NCI-H1105 treated with DMSO at 0.1 percent for 48 hours (cell line): ENCODE measurements around the gene KIAA0232.
"Not testable (repeated sequence)": the region's sequence is repeated elsewhere in the genome, so short reads cannot be mapped to it uniquely, and the experiment has no call there.

Experiments
- DNase-seq: peaks from one replicate; lab custom pipeline; 2025; lab: John Stamatoyannopoulos, UW

KIAA0232 gene

DNA sequence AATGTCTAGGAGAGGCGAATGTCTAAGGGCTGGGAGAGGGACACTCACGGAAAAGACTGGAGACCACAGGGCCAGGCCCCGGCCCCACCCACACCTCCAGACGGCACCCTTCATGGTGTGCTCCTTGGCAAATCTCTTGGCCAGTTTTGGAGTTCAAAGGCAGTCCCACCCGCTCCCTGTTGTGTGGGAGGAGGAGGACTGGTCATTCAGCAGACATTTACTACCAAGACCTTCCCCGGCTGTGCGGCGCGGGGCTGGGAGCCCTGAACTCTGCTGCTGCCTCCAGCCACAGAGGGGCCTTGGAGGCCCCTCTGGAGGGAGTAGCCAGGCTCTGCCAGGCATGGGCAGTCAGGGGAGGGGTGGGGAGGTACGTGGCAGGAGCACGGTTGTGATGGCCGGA is 118.4 kb downstream of the KIAA0232 start:
- no peak for DNase-seq

DNA sequence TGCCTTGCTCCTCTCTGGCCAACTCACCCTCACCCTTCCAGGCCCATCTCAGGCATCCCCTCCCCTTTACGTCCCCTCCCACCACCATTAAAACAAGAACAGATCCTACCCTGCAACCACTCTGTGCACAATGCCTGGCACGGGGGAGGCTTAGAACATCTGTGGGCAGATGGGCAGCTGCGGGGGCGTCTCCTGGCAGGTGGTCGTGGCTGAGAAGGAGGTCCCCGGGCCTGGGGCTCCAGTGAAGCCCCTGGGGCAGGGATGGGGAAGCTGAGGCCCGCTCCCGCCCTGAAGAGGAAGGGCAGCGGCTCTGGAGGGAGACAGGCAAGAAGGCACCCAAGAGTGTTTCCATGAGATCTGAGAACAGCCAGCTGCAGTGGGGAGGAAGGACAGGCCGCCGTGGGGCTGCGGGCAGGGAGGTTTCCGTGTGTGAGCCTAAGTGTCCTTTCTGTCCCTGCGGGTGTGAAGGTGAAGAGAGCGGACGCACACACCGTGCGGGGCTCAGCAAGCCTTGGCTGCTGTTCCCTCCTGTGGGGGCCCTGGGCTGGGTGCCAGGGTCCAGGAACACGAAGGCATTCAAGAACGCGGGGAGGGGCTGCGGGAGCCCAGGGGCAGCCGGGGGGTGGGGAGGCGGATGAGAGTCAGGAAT is 119.3 kb downstream of the KIAA0232 start:
- no peak for DNase-seq

DNA sequence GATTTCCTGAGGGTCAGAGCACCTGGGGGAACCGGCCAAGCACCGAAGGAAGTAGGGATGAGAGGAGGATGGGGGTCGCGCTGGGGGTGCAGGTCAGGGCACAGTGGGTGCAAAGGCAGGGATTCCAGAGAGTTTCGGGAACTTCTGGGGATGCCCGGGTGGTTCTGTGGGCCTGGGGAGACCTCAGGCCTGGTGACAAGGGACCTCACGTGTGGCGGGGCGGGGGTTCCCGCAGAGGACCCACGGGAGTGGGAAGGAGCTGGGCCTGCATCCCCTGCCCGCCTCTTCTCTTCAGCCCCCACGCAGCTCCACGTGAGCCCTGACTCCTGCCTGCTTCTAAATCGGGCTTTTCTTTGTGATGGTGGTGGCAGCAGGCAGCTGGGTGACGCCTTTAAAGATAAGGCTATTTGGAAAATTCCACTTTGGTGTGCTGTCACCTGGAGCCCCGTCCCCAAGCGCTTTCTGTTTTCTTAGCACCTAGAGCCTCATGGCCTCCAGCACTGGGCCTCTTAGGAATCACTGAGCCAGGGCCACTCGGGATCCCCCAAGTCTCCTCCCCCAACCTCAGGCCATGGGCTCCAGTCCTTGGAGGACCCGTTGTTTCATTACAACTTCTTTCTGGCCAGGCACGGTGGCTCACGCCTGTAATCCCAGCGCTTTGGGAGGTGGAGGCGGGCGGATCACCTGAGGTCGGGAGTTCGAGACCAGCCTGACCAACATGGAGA is 120.0 kb downstream of the KIAA0232 start:
- DNase-seq, result no peak

DNA sequence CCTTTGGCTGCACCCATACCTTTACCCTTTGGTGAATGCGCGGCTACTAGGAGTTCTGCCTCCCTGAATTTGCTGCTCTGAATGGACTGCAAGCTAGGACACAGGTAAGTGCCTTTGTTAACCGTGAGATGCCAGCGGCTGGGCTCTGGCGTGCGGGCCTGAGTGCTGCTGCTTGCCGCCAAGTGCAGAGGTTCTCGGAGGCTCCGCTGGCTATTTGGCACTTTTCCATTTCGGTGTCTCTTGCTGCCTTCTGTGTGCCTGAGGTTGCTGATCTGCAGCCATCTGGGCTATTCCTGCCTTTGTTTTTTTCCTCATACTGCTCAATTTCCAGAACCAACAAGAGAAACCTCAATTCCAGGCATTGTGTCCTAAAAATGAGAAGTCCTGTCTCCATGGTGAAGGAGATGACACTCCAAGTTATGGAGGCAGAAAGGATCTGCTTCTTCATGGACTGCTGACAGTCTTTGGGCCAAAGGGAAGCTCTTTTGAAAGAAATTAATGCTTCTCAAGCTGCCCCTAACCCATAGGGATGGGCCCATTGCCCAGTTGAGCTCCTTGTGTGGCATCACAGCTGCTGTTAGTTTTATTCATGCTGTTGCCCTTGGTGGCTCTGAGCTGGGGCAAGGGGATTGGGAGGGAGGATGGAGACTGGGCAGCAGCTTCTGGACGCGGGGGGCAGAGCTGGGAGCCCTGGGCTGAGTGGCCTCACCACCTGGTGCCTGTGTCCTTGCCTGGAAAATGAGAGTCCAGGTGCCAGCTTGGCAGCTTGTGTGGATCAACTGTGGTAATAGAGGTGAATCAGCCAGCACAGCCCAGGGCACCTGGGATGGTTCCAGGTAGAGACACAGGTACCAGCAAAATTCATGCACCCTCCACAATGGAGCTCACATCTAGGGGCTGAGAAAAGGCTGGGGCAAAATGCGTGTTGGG is 123.3 kb downstream of the KIAA0232 start:
- peak; percentile 5 for DNase-seq

DNA sequence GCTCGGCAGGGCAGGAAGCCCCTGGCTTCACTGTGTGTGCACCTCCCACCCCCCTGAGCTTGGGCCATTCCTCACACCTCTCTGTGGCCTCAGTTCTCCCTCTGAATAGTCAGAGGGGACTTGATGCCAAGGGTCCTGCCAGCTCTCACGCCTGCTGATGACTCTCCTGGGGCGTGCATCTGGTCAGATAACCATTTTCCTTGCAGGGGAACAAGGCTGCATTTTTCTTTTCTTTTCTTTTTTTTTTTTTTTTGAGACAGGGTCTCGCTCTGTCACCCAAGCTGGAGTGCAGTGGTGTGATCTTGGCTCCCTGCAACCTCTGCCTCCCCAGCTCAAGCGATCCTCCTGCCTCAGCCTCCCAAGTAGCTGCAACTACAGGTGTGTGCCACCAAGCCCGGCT is 124.0 kb downstream of the KIAA0232 start:
- not testable (repeated sequence) for DNase-seq

DNA sequence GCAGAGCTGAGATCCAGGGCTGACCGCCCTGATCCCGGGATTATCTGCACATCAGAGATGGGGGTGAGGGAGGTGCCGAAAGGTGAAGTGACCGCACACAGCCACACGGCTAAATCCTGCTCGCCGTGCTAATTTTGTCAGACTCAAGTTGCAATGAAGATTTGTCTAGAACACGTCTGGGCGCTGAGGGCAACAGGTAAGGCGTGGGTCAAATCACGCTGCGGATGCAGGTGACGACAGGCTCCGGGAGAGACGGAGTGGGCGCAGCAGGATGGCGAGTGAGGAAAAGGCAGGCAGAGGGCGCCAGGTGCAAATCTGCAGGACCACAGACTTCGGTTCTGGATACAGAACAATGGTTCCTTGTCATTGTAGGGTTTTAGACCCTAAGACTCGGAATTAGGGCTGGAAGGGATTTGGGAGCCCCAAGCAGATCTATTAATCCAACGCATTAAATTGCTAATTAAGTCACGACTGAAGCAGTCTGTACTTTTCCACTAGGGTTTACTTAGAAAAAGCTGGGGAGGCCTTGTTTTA is 125.2 kb downstream of the KIAA0232 start:
- no peak for DNase-seq

DNA sequence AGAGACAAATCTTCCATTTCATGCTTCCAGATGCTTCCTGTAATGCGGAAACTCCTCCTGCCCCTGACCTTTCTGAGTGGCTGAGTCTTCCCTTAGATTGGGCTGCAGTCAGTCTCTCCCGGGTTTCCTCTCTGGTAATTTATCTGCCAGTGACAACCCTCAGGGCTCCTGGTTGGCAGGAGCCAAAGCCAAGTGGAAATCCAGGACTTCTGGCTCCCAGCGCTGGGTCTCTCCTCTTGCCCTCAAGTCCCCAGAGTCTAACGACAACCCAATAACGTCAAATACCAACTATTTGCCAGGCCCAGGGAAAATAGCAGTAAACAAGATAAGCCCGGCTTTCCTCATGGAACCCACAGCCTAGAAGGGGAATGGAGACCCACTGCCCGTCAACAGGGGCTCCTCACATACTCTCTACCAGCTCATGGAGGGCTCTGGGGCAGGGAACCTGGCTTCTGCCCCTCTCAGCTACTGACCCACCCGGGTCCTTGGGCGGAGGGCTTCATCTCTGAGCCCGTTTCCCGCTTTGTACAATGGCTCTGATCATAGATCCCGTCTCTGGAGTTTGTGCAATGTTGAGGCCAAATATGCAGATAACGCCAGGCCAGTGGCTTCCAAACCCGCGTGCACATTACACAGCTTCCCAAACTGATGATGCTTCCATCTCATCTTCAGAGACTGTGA is 126.0 kb downstream of the KIAA0232 start:
- no peak for DNase-seq

DNA sequence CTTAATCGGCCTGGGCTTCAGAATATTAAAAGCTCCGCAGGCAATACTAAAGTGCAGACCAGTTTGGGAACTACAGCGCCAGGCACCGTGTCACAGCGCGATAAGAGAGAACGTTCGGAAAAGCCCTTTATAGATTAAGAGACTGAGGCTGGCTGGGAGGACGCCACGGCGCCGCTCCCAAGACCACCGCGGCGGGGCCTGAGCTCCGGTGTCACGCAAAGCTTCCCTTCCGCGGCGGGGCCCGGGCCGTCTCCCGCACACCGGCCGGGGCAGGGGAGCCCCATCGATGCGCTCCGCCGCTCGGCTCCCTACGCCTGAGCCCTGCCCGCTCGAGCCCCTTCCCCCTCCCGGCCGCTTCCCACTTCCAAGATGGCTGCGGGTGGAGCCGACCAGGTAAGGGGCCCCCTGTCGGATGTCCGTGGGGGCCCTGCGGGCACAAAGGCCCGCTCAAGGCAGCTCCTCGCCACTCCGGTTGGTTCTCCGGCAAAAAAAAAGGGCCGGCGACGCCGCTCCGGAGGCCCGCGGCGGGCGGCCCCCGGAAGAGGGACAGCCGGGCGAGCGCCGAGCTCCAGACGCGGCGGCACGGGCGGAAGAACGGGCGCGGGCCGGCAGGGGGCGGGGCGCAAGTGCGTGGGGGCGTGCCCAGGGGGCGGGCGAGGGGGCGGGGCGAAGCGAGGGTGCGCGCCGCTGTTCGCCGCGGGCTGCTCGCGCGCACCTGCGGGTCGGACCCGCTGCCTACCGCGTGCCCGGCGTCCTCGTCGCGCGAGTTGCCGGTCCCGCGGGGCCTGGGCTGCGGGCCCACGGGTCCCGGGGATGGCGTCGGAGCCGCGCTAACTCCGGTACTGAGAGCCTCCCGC is 126.8 kb downstream of the KIAA0232 start, which contains the start of gene TBC1D14:
TBC1D14 (plus strand) TSS at position 714 of the 857 bp plus-strand sequence. CDS start 13,564 bp downstream, outside the sequence.
- peak; percentile 53 for DNase-seq

DNA sequence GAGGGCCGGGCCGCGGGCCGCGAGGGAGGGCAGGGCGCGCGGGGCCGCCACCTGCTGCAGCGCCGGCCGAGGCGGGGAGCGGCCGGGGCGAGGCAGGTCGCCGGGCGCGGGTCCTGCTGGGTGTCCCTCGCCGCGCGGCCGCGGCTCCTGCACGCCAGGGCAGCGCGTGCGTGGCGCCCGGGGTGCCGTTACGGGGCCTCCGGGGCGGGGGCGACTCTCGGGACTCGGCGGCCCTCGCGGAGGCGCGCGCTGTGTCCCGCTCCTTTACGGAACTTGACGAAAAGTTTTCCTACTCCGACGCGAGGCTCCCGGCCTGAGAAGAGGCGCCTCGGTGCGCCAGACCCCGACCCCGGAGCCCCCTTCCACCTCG is 127.4 kb downstream of the KIAA0232 start:
- DNase-seq, result no peak

DNA sequence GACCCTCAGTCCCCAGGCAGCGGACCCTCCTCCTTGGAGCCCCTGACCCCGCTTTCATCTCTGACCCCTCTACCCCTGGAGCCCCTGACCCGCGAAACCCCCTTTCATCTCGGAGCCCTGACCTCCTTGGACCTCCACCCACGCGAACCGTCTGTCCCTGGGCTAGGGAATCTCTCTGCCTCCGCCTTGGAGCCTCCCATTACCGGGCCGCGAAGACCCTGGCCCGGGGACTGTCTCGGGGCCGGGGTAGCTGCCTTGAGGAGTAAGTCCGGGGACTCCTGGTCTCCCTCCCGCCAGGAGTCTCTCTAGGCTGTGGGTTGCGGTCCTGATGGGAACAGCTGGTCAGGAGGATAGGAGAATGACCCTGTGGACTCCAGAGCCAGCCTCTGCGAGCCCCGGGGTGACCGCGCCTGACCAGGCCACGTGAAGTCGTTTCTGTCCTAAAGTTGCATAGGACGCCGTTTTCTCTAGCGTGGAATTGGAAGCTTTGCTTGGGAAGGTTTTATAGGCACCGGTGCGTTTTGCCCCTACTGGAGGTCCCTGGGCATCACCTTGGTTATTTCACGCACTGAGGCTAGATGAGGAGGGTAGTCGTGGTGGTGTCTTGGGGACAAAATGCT is 127.9 kb downstream of the KIAA0232 start:
- DNase-seq, result no peak

DNA sequence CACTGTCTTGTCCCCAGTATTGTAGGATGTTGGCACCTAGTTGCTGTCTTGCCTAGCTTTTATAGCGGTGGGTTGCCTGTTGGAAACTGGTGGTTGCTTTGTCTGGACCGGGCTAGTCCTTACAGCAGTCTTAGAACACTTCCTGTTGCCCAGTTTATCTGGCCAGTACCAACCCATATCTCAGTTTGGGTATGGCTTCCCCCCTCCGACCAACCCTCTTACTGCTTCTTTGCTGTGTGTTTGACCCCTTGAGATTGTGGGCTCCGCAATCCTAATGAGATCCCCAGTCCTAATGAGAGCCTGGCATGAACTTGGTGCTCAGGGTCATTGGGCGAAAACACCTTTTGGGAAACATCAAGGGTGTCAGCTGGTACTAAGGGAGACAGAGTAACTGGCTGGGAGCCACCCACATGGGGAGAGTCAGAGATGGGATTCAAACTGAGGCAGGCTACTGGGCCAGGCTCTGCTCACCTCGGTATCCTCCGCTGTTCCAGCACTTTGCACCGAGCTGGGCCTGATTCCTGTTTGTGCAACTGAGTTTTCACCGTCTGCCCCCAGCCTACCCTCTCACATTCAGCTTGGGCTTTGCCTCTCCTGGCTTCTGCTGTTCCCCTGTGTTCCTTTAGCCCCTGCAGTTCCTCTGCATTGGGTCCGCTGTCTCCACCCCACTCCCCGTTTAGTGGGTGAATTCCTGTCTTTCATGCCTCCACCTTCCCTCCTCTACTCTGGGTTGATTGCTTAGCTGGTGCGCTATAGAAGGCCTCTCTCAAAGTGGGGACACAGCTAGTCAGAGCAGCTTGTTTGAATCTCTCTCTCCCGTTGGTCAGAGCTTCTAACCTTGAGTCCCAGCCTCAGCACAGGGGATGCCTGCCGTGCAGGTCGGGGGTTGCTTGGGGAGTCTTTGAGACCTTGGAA is 128.7 kb downstream of the KIAA0232 start:
- DNase-seq, result no peak

DNA sequence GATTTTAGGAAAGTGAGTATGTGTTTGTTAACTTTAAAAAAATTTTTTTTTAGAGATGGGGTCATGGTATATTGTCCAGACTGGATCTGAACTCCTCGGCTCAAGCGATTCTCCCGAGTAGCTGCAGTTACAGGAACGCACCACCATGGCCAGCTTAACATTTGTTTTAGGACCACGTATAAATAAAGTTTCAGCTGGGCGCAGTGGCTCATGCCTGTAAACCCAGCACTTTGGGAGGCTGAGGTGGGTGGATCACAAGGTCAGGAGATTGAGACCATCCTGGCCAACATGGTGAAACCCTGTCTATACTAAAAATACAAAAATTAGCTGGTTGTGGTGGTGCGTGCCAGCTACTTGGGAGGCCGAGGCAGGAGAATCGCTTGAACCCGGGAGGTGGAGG is 129.4 kb downstream of the KIAA0232 start:
- DNase-seq, result not testable (repeated sequence)

DNA sequence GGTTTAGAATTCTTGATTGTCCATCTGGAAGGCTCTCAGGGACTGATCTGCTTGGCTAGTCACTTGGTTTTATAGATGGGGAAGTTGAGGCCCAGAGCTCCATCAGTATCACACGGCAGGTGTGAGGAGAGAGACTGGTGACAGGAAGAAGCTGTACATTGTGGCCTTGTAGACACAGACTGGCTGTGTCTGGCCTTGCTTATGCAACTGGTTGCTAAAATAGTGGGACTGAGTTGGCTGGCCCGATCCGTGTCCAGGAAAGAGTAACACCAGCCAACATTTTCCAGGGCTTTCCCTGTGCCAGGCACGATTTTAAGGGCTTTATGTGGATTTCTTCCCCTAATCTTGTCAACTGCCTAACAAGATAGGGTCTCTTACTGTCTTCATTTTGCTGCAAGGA is 129.9 kb downstream of the KIAA0232 start:
- no peak for DNase-seq

DNA sequence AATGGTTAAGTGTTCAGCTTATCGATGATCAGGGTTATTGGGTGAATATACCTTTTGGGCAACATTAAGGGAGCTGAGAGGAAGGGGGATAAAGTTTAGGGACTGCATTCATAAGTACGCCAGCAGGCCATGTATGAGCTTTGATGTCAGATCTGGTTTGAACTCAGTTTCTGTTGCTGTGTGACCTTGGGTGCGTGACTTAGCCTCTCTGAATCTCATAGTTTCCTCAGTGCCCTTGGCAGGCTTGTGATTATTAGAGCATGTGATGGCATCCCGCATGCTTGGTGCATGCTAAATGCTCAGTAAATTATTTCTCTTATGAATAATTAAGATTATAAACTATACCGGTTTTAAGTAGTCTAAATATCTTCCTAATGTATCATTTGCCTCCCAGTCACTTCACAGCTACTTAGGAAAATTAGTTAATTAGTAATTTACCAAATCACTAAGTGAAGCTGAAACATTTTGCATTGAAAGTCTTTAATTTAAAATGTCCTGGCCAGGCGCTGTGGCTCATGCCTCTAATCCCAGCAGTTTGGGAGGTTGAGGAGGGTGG is 130.9 kb downstream of the KIAA0232 start:
- DNase-seq, result no peak

DNA sequence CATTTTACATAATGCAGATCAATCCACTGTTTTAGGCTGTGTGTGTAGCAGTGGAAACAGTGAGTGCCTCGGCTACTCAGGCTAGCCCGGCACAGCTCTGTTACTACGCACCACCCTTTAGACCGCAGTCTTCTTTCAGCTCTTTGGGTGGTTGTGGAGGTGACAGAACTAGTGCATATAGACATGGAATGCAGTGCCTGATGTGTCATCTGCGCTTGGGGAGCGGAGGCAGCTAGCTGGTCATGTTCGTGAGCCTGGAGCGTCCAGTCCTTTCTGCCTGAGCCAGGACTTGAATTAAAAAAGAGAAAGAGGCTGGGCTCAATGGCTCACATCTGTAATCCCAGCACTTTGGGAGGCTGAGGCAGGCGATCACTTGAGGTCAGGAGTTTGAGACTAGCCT is 131.9 kb downstream of the KIAA0232 start:
- no peak for DNase-seq

DNA sequence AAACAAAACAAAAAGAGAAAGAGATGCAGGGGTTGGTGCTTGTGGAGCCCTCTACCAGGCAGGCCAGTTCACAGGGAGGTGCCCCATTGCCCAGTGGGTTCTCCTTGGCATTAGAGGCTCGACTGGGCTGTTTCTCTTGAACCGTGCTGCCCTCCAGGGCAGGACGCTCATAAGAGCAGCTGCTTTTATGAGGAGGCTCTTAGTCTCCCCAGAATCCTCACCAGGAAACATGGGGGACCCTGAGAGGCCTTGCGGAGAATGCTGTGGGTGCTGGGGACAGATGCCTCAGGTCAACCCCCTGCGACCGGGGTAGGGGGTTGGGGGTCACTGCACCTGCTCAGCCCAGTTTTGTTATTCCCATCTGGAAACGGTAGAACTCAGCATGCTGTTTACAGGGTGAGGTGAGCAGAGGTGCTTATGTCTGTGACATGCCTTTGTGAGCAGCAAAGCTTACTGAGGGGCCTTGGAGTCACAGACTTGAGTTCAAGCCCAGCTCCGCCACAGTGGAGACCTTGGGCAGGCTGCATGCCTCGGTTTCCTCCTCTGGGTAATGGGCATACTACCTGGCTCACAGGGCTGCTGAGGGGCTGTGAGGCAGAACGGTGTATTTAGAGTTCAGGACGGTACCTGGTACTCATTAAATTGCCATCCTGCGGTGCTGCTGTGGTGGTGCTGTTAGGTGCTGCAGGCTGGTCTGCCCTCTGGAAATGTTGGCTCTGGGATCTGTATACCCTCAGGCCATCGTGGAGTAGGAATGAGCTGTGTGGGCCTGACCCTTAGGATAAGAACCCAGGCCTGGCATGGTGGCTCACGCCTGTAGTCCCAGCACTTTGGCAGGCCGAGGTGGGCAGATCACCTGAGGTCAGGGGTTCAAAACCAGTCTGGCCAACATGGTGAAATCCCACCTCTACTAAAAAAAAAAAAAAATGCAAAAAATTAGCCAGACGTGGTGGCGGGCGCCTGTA is 132.8 kb downstream of the KIAA0232 start:
- no peak for DNase-seq

DNA sequence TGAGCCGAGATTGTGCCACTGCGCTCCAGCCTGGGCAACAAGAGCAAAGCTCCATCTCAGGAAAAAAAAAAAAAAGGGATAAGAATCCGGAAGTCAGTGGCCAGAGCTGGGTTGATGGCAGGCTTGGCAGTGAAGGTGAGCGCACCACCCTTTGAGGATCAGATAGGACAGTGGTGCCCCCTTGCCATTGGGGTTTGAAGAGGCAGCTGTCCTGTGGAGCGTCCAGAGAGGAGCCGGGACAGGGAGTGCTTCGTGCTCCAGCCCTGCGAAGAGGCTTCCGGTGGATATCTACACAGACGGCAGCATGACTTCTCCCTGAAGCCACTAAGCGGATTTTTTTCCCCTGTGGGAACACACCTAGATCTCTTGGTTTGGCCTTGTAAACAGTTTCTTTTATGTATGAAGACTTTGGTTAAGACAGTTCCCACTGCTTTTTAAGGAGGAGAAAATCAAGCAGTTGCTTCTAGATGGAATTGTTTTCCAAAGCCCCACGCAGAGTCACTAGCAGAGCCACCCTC is 133.6 kb downstream of the KIAA0232 start:
- no peak for DNase-seq
